ENCODE data around the gene MUC5B.

The MUC5B gene

GRCh38 chr11:1283906-1284305 lies 61.0 kb downstream of the MUC5B start:
- no peak for DNase-seq (ENCODE audit: extremely low read depth, insufficient read length)
- Histone ChIP-seq H3K4me3 (replicated peaks; ENCODE audit: low read depth, low read length) (no peak overlapping the region), H3K27me3 (replicated peaks; ENCODE audit: control insufficient read depth, insufficient read depth, low read length) (no peaks in the 10 kb centered on the region), H3K36me3 (ENCODE audit: control insufficient read depth, insufficient read depth, low read length) (peaks cover 22% of the 10 kb centered on the region)
- TF ChIP-seq CTCF (IDR thresholded peaks at IDR 0.05; ENCODE audit: insufficient read depth, low read length, poor library complexity, severe bottlenecking) = no peak

DNA sequence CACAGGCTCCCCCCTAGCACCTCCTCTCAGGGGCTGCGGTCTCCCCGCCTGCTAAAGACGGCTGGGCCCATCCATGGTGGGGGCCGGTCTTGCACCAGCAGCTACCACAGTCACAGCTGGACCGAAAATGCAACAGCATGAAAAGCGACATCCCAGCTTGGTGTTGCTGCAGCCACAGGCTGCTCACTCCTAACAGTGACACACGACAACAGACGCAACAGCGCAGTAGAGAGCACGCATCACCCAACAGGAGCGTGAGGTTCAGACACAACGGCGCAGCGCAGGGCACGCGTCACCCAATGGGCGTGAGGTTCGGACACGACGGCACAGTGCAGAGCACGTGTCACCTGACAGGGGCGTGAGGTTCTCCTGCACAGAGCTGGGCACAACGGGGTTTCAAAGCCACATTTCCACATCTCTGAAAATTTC lies 62.5 kb downstream of the MUC5B start:
- no peak overlapping the region for H3K4me3 ChIP-seq (replicated peaks; ENCODE audit: low read depth, low read length)
- TF ChIP-seq CTCF (IDR thresholded peaks at IDR 0.05; ENCODE audit: insufficient read depth, low read length, poor library complexity, severe bottlenecking) = no peak
- peaks cover 30% of the 10 kb centered on the region for H3K36me3 ChIP-seq (ENCODE audit: control insufficient read depth, insufficient read depth, low read length)
- H3K27me3 ChIP-seq (replicated peaks; ENCODE audit: control insufficient read depth, insufficient read depth, low read length) = no peaks in the 10 kb centered on the region
- no peak for DNase-seq (ENCODE audit: extremely low read depth, insufficient read length)

- no peak for TF ChIP-seq CTCF (IDR thresholded peaks at IDR 0.05; ENCODE audit: insufficient read depth, low read length, poor library complexity, severe bottlenecking)
- Histone ChIP-seq H3K4me3 (replicated peaks; ENCODE audit: low read depth, low read length) (no peak overlapping the region), H3K27me3 (replicated peaks; ENCODE audit: control insufficient read depth, insufficient read depth, low read length) (no peaks in the 10 kb centered on the region), H3K36me3 (ENCODE audit: control insufficient read depth, insufficient read depth, low read length) (peaks cover 28% of the 10 kb centered on the region)
- DNase-seq (ENCODE audit: extremely low read depth, insufficient read length) = no peak
Measured at GRCh38 chr11:1285876-1286275, 63.0 kb downstream of the MUC5B start.

DNA sequence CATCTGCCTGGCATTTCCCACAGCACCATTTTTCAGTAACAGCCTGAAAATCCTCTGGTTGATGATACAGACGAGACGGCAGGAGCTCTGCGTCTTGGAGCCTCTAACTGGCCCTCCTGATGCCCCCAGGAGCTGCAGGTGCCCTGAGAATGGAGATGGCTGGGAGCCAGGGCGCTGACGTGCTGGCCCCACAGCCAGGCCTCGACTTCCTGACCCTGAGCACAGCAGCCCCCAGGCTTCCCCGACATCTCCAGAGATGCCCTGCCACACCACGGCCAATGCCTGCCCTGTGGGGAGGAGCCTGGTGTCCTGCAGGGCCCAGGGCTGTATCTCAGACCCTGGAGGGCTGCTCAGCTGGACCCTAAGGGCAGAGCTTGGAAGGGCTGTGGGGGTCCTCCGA lies 65.1 kb downstream of the MUC5B start:
- peaks cover 27% of the 10 kb centered on the region for H3K36me3 ChIP-seq (ENCODE audit: control insufficient read depth, insufficient read depth, low read length)

GRCh38 chr11:1288426-1289151 lies 65.7 kb downstream of the MUC5B start:
- Histone ChIP-seq H3K36me3 (ENCODE audit: control insufficient read depth, insufficient read depth, low read length) (peaks cover 25% of the 10 kb centered on the region), H3K4me3 (replicated peaks; ENCODE audit: low read depth, low read length) (no peak overlapping the region), H3K27me3 (replicated peaks; ENCODE audit: control insufficient read depth, insufficient read depth, low read length) (no peaks in the 10 kb centered on the region)
- no peak for DNase-seq (ENCODE audit: extremely low read depth, insufficient read length)
- no peak for TF ChIP-seq CTCF (IDR thresholded peaks at IDR 0.05; ENCODE audit: insufficient read depth, low read length, poor library complexity, severe bottlenecking)

More for the DNA sequence above, 65.1 kb downstream of the MUC5B start:
- TF ChIP-seq CTCF (IDR thresholded peaks at IDR 0.05; ENCODE audit: insufficient read depth, low read length, poor library complexity, severe bottlenecking) = no peak
- H3K27me3 ChIP-seq (replicated peaks; ENCODE audit: control insufficient read depth, insufficient read depth, low read length) = no peaks in the 10 kb centered on the region
- DNase-seq (ENCODE audit: extremely low read depth, insufficient read length) = no peak
- H3K4me3 ChIP-seq (replicated peaks; ENCODE audit: low read depth, low read length) = no peak overlapping the region

Measured in GM06990 (cell line).